Measurements from ENCODE around the gene SQSTM1. TPM values are rescaled to one million over a fixed set of nuclear protein-coding genes. Genes with fewer than 3 reads are reported as not detected.
"Not testable (repeated sequence)": the region's sequence is repeated elsewhere in the genome, so short reads cannot be mapped to it uniquely, and the experiment has no call there.

SQSTM1 gene
- total and polyA plus RNA-seq, 3 experiments from 2014 or later = 158 to 212 (median 179) TPM

DNA sequence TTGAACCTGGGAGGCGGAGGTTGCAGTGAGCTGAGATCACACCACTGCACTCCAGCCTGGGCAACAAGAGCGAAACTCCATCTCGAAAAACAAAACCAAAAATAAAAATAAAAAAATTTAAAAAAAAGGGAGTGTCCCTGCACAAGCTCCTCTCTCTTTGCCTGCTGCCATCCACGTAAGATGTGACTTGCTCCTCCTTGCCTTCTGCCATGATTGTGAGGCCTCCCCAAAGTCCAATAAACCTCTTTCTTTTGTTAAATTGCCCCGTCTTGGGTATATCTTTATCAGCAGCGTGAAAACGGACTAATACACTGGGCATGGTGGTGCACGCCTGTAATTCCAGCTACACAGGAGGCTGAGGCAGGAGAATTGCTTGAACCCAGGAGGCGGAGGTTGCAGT, 31.4 kb upstream of the SQSTM1 start:
- H3K27me3 ChIP-seq (ENCODE audit: insufficient read depth, low read length, poor library complexity, severe bottlenecking); DNase-seq; H3K9me3 Mint-ChIP-seq; H3K27ac Mint-ChIP-seq; CTCF ChIA-PET; H3K9me3 ChIP-seq (ENCODE audit: low read length); H3K27ac ChIP-seq (ENCODE audit: low read depth, low read length); H3K4me3 ChIP-seq (ENCODE audit: low read length); POLR2A ChIA-PET; H3K27me3 Mint-ChIP-seq; H3K36me3 ChIP-seq (ENCODE audit: insufficient read depth, low read length); H3K4me3 Mint-ChIP-seq; H3K36me3 Mint-ChIP-seq: not testable (repeated sequence)
- H3K4me1 Mint-ChIP-seq = peaks cover 13 to 21% (median 16%) of the 10 kb centered on the region in 3 donors
- peaks cover 11% of the 10 kb centered on the region for H3K4me1 ChIP-seq (ENCODE audit: insufficient read depth, low read length)

DNA sequence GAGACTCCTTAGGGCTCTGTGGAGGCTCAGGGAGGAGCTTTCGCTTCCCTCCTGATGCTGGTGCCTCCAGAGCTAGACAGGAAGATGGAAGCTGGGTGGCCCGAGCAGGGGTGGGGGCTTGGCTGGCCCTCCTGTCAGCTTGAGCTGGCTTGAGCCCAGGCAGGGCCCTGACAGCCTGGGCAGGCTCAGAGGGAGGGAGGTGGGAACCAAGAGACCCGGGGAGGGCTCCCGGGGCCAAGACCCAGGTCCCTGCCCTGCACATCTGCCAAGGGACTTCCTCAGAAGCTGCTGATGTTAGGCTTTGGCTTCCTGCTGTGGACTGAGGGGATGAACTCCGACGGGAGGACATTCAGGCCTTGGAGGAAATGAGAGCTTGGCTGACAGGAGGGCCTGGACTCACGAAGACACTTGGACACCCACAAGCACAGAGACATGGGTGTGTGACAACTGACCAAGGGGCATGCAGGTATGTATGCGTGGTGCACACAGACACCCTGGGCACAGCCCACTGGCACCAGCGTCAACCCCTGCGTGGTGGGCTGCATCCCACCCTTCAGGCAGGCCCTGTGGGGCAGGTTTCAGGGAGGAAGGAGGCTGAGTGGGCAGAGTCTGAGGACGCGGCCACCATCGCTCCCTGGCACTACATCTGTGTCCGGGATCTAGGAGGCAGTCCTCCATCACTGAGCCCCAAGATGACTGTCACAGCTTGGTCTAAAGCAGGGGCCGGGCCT, 28.7 kb upstream of the SQSTM1 start:
- H3K27ac Mint-ChIP-seq = peak overlapping the region; percentile 29 to 86 (median 58)
- peaks cover 0 to 3% (median 0%) of the 10 kb centered on the region in 3 donors for H3K36me3 Mint-ChIP-seq
- DNase-seq = no peak
- ChIA-PET POLR2A (no interaction called here), CTCF (interaction anchor here (0.9 to 1.7 kb wide), 5 partner anchors 10 to 116 kb away, joined by 3 to 6 read pairs (median 4); no protein-coding TSS in a partner anchor)
- Histone ChIP-seq H3K4me1 (ENCODE audit: insufficient read depth, low read length) (peaks cover 28% of the 10 kb centered on the region), H3K36me3 (ENCODE audit: insufficient read depth, low read length) (no peaks in the 10 kb centered on the region), H3K27ac (ENCODE audit: low read depth, low read length) (no peak overlapping the region), H3K4me3 (ENCODE audit: low read length) (no peak overlapping the region), H3K9me3 (ENCODE audit: low read length) (no peaks in the 10 kb centered on the region), H3K27me3 (ENCODE audit: insufficient read depth, low read length, poor library complexity, severe bottlenecking) (no peaks in the 10 kb centered on the region)
- no peaks in the 10 kb centered on the region for H3K27me3 Mint-ChIP-seq
- H3K4me3 Mint-ChIP-seq = peak overlapping the region in 2 of 7 donors; percentile 70 to 73
- peaks cover 27 to 39% (median 27%) of the 10 kb centered on the region in 3 donors for H3K4me1 Mint-ChIP-seq
- H3K9me3 Mint-ChIP-seq = no peaks in the 10 kb centered on the region

DNA sequence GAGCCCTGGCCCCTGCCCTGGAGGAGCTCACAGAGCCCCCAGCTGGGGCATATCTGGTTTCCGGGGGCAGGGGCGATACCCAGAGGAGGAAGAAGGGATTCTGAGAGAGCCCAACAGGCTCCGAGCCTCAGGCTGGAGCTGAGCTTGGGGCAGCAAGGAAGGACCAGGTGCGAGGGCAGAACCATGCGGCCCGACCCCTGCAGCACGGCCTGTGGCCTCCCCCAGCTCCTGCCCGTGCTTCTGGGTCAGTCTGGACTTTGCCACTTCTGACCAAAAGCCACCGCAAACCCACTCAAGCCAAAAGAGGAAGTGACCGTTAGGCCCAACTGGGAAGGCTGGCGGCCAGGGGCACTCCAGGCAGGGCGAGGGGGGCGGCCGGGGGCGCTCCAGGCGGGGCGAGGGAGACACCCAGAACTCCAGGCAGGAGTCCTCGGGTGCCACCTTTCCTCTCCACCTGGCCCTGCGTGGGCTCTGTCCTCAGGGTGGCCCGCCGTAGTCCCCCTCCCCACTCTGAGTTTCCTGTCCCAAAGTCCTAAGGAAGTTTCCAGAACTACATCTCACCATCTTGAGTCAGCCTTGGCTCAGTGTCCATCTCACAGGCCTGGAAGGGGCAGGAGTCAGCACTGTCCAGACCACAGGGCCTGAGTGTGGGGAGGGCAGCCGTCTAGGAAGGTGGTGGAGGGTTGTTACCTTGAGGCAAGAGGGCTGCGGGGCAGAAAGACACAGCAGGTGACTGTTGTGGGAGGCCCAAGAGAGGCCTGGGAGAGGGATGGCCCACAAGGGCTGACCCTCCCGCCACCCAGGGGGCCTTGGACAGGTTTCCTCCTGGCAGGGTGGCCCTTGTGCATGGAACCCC, 27.9 kb upstream of the SQSTM1 start:
- H3K27ac ChIP-seq (ENCODE audit: low read depth, low read length) = no peak overlapping the region
- H3K9me3 Mint-ChIP-seq = no peaks in the 10 kb centered on the region
- H3K4me1 Mint-ChIP-seq = peaks cover 27 to 39% (median 28%) of the 10 kb centered on the region in 3 donors
- no peaks in the 10 kb centered on the region for H3K36me3 ChIP-seq (ENCODE audit: insufficient read depth, low read length)
- H3K4me3 ChIP-seq (ENCODE audit: low read length) = no peak overlapping the region
- peak overlapping the region; percentile 86 to 95 (median 90) for H3K27ac Mint-ChIP-seq
- CTCF ChIA-PET = interaction anchor here (0.9 to 5.9 kb wide), 7 partner anchors 9 to 116 kb away, joined by 3 to 61 read pairs (median 4); no protein-coding TSS in a partner anchor
- POLR2A ChIA-PET = interaction anchor here (0.6 to 1.9 kb wide), 5 partner anchors 17 to 115 kb away, joined by 4 to 9 read pairs (median 5); partner anchors contain the start of gene SQSTM1
- DNase-seq = no peak
- peak overlapping the region in 6 of 7 donors; percentile 63 to 80 (median 75) for H3K4me3 Mint-ChIP-seq
- peaks cover 0 to 8% (median 0%) of the 10 kb centered on the region in 3 donors for H3K36me3 Mint-ChIP-seq
- no peaks in the 10 kb centered on the region for H3K27me3 Mint-ChIP-seq
- H3K27me3 ChIP-seq (ENCODE audit: insufficient read depth, low read length, poor library complexity, severe bottlenecking) = no peaks in the 10 kb centered on the region
- no peaks in the 10 kb centered on the region for H3K9me3 ChIP-seq (ENCODE audit: low read length)
- peaks cover 28% of the 10 kb centered on the region for H3K4me1 ChIP-seq (ENCODE audit: insufficient read depth, low read length)

DNA sequence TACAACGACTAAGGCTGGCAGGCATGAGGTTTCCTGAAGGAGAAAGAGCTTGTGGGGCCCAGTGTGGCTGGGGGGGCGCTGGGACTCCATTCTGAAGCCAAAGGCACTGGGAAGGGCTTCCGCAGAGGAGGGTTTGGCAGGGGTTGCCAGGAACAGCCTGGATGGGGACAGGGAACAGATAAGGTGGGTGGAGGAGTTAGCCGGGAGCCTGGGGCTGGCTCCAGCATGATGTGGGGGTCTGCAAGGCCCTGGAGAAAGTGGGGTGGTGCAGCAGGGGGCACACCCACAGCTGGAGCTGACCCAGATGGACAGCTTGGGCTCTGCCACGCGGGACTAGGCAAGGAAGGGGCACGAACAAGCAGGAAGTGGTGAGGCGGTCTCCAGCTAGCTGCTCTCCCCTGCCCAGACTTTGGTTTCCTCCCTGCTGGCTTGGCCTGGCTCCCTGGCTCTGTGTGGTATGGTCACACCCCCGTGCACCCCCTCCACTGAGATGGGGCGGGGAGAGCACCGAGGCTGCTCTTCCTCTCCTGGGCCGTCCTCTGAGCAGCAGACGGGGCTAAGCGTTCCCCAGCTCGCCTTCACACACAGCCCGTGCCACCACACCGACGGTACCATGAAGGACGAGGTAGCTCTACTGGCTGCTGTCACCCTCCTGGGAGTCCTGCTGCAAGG, 27.1 kb upstream of the SQSTM1 start, which contains the start of gene LTC4S:
Gene LTC4S (plus strand): TSS at position 519 of the 672 bp plus-strand sequence. CDS start 95 bp downstream, at position 614.
- no peaks in the 10 kb centered on the region for H3K9me3 Mint-ChIP-seq
- H3K36me3 ChIP-seq (ENCODE audit: insufficient read depth, low read length) = peaks cover 5% of the 10 kb centered on the region
- H3K9me3 ChIP-seq (ENCODE audit: low read length) = no peaks in the 10 kb centered on the region
- ChIA-PET POLR2A (interaction anchor here (0.6 to 1.9 kb wide), 9 partner anchors 12 to 170 kb away, joined by 3 to 9 read pairs (median 5); partner anchors contain the start of genes HNRNPH1, MAML1 and SQSTM1), CTCF (interaction anchor here (0.9 to 5.9 kb wide), 4 partner anchors 8 to 63 kb away, joined by 3 to 61 read pairs (median 6); partner anchors contain the start of gene MAML1)
- H3K27ac ChIP-seq (ENCODE audit: low read depth, low read length) = no peak within 1 kb of the TSS
- H3K27me3 ChIP-seq (ENCODE audit: insufficient read depth, low read length, poor library complexity, severe bottlenecking) = no peaks in the 10 kb centered on the region
- H3K27me3 Mint-ChIP-seq = no peaks in the 10 kb centered on the region
- peaks cover 0 to 13% (median 0%) of the 10 kb centered on the region in 3 donors for H3K36me3 Mint-ChIP-seq
- H3K27ac Mint-ChIP-seq = peak within 1 kb of the TSS; percentile 86 to 95 (median 90)
- peaks cover 28% of the 10 kb centered on the region for H3K4me1 ChIP-seq (ENCODE audit: insufficient read depth, low read length)
- H3K4me3 ChIP-seq (ENCODE audit: low read length) = peak within 1 kb of the TSS; percentile 47
- peak; percentile 41 to 80 (median 53) for DNase-seq
- H3K4me3 Mint-ChIP-seq = peak within 1 kb of the TSS; percentile 63 to 88 (median 76)
- H3K4me1 Mint-ChIP-seq = peaks cover 27 to 39% (median 28%) of the 10 kb centered on the region in 3 donors

DNA sequence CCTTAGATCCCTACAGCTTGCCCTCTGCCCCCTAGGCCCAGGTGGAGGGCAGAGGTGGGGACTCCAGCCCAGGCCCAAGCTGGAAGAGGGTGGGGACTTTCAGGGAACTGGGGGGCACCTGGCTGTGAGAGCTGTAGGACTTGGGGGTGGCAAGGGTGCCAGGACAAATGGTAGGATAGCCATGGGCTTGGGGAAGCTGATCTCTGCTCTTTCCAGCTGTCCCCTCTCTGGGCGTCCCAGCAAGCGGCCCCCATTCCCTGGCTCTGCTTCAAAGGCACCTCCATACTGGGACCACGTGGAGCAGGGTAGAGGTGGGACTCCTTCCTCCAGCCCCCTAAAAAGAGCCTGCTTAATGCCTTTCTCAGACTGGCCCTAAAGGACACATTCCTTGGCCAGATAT, 26.5 kb upstream of the SQSTM1 start:
- peaks cover 28% of the 10 kb centered on the region for H3K4me1 ChIP-seq (ENCODE audit: insufficient read depth, low read length)
- no peaks in the 10 kb centered on the region for H3K9me3 ChIP-seq (ENCODE audit: low read length)
- ChIA-PET POLR2A (interaction anchor here (0.6 to 1.9 kb wide), 8 partner anchors 12 to 171 kb away, joined by 3 to 7 read pairs (median 5); partner anchors contain the start of genes HNRNPH1, MAML1 and SQSTM1), CTCF (interaction anchor here (0.9 to 5.9 kb wide), 4 partner anchors 8 to 64 kb away, joined by 3 to 61 read pairs (median 6); partner anchors contain the start of gene MAML1)
- H3K9me3 Mint-ChIP-seq = no peaks in the 10 kb centered on the region
- H3K27ac ChIP-seq (ENCODE audit: low read depth, low read length) = no peak overlapping the region
- H3K27ac Mint-ChIP-seq = peak overlapping the region; percentile 86 to 95 (median 90)
- peak overlapping the region; percentile 63 to 88 (median 76) for H3K4me3 Mint-ChIP-seq
- H3K36me3 ChIP-seq (ENCODE audit: insufficient read depth, low read length) = peaks cover 9% of the 10 kb centered on the region
- H3K27me3 ChIP-seq (ENCODE audit: insufficient read depth, low read length, poor library complexity, severe bottlenecking) = no peaks in the 10 kb centered on the region
- peaks cover 27 to 39% (median 28%) of the 10 kb centered on the region in 3 donors for H3K4me1 Mint-ChIP-seq
- peak overlapping the region; percentile 41 for H3K4me3 ChIP-seq (ENCODE audit: low read length)
- no peaks in the 10 kb centered on the region for H3K27me3 Mint-ChIP-seq
- H3K36me3 Mint-ChIP-seq = peaks cover 0 to 19% (median 0%) of the 10 kb centered on the region in 3 donors
- DNase-seq = no peak

DNA sequence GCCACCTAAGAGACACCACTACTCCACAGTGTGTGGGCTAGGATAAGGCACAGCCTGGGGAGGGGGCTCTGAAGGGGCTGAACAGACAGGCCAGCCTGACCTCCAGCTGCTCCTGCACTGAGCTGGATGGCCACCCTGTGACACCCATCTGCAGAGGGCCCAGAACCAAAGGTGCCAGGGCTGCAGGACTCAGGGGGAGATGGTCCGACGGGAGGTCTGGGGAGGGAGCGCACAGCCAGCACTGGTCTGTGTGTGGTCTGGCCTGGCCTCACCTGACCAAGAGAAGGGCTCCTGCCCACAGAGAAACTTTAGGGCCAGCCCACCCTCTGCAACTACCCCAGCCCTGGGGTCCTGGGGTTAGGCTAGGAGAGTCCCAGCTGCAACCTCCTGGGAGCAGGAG, 26.1 kb upstream of the SQSTM1 start:
- Histone ChIP-seq H3K9me3 (ENCODE audit: low read length) (no peaks in the 10 kb centered on the region), H3K27me3 (ENCODE audit: insufficient read depth, low read length, poor library complexity, severe bottlenecking) (no peaks in the 10 kb centered on the region), H3K27ac (ENCODE audit: low read depth, low read length) (no peak overlapping the region), H3K36me3 (ENCODE audit: insufficient read depth, low read length) (peaks cover 9% of the 10 kb centered on the region), H3K4me1 (ENCODE audit: insufficient read depth, low read length) (peaks cover 28% of the 10 kb centered on the region), H3K4me3 (ENCODE audit: low read length) (peak overlapping the region; percentile 47)
- CTCF ChIA-PET = interaction anchor here (1.6 to 5.9 kb wide), 3 partner anchors 30 to 64 kb away, joined by 3 to 61 read pairs (median 5); partner anchors contain the start of gene MAML1
- Mint-ChIP-seq H3K4me1 (peaks cover 27 to 39% (median 28%) of the 10 kb centered on the region in 3 donors), H3K27ac (peak overlapping the region in 6 of 8 donors; percentile 39 to 94 (median 88)), H3K4me3 (peak overlapping the region; percentile 37 to 88 (median 61)), H3K36me3 (peaks cover 0 to 23% (median 2%) of the 10 kb centered on the region in 3 donors), H3K27me3 (no peaks in the 10 kb centered on the region), H3K9me3 (no peaks in the 10 kb centered on the region)
- DNase-seq = no peak
- POLR2A ChIA-PET = interaction anchor here (0.6 to 1.9 kb wide), 7 partner anchors 11 to 171 kb away, joined by 4 to 8 read pairs (median 5); partner anchors contain the start of genes HNRNPH1, MAML1, MGAT4B and SQSTM1

Data from CD8-positive, alpha-beta memory T cell (primary cell).